Prostate gland (tissue), 2 donors: Measurements from ENCODE around the gene ALOX5AP. TPM values are rescaled to one million over a fixed set of nuclear protein-coding genes. Genes with fewer than 3 reads are reported as not detected.
A peak's percentile ranks its signal among the peaks of the same experiment; 100 is the strongest.

ENCODE experiments used
- DNase-seq: peaks from one replicate; pipeline ENCODE4 v3.0.0-alpha.2; 2019; ENCODE audit warnings: low spot score
- H3K27ac ChIP-seq, 2 donors: fragments of 200-600 bp; sonication (generic); 2 replicates each; pipeline ENCODE4 v1.5.1; 2017 to 2019
- H3K27me3 ChIP-seq: fragments of 200-600 bp; sonication (generic); replicated peaks from 2 replicates; pipeline ENCODE4 v1.5.1; 2019; ENCODE audit not compliant: insufficient read depth
- H3K36me3 ChIP-seq, 2 donors: fragments of 200-600 bp; sonication (generic); 1 replicate in 1 of 2; 2 replicates in 1 of 2; pipeline versions ENCODE4 v1.5.1 to v1.8.1; 2017 to 2019
- H3K4me1 ChIP-seq: fragments of 200-600 bp; sonication (generic); replicated peaks from 2 replicates; pipeline ENCODE4 v1.5.1; 2019
- H3K4me3 ChIP-seq, 2 donors: fragments of 200-600 bp; sonication (generic); 2 replicates each; pipeline ENCODE4 v1.5.1; 2017 to 2019
- H3K9me3 ChIP-seq: fragments of 200-600 bp; sonication (generic); 2 replicates; pipeline ENCODE4 v1.5.1; 2017
- CTCF ChIP-seq, 4 experiments: fragments of 200-600 bp in 2 of 4; fragments of 450-650 bp in 2 of 4; sonication (generic) in 2 of 4; IDR thresholded peaks; 1 replicate in 3 of 4; 2 replicates in 1 of 4; pipeline ENCODE4 v1.5.1; 2016 to 2019; ENCODE audit warnings: antibody characterized with exemption in 4 of 4, mild to moderate bottlenecking in 2 of 4, moderate library complexity in 2 of 4
- POLR2A ChIP-seq: fragments of 450-650 bp; IDR thresholded peaks from one replicate; pipeline ENCODE4 v1.6.1; 2016; ENCODE audit warnings: antibody characterized with exemption, mild to moderate bottlenecking
- POLR2AphosphoS5 ChIP-seq: sonication (generic); formaldehyde crosslinking; IDR thresholded peaks from one replicate; pipeline ENCODE4 v1.6.1; 2017; ENCODE audit warnings: antibody characterized with exemption
- WGBS: methylation state at CpG from one replicate; pipeline ENCODE4 v1.1.5; 2018; 5-methylcytosine and 5-hydroxymethylcytosine counted together
- intact Hi-C: fragments of 100-400 bp; cut with DNase I; formaldehyde crosslinking; loops from one replicate; pipeline ENCODE4 v1.14.2; 2022
- total RNA-seq, 2 donors: library from RNA; depleted of rRNA; stranded (reverse); fragments of >200 nt; gene quantifications; one replicate each; pipeline ENCODE4 v1.1.0, GENCODE V29; 2016

Gene ALOX5AP
- total RNA-seq, 2 donors from 2014 or later: 7.3 to 20.6 TPM

- Histone ChIP-seq H3K9me3 (no peaks in the 10 kb centered on the region), H3K36me3 (no peaks in the 10 kb centered on the region), H3K27me3 (no peaks in the 10 kb centered on the region), H3K4me3 (no peak overlapping the region), H3K27ac (no peak overlapping the region), H3K4me1 (no peaks in the 10 kb centered on the region)
- no peak for DNase-seq
- 53% methylated on average over 2 of the region's 2 CpGs for WGBS
- no peak for TF ChIP-seq CTCF (IDR thresholded peaks at IDR 0.05)
- TF ChIP-seq POLR2A: no peak
- no peak for TF ChIP-seq POLR2AphosphoS5
- intact Hi-C loops: no loop called here
These were observed 13.0 kb upstream of the ALOX5AP start for GRCh38 chr13:30722361-30722760.

GRCh38 chr13:30724778-30725177 lies 10.6 kb upstream of the ALOX5AP start:
- H3K36me3 ChIP-seq: no peaks in the 10 kb centered on the region
- no peaks in the 10 kb centered on the region for H3K27me3 ChIP-seq
- H3K4me3 ChIP-seq: no peak overlapping the region
- 98% methylated on average over 3 of the region's 3 CpGs for WGBS
- TF ChIP-seq POLR2A: no peak
- no peak for TF ChIP-seq CTCF (IDR thresholded peaks at IDR 0.05)
- no peak for TF ChIP-seq POLR2AphosphoS5
- intact Hi-C loops: no loop called here
- no peaks in the 10 kb centered on the region for H3K4me1 ChIP-seq
- DNase-seq: no peak
- H3K9me3 ChIP-seq: no peaks in the 10 kb centered on the region
- no peak overlapping the region for H3K27ac ChIP-seq

- H3K4me1 ChIP-seq: no peaks in the 10 kb centered on the region
- H3K27me3 ChIP-seq: no peaks in the 10 kb centered on the region
- no peaks in the 10 kb centered on the region for H3K36me3 ChIP-seq
- no peaks in the 10 kb centered on the region for H3K9me3 ChIP-seq
- no peak overlapping the region for H3K4me3 ChIP-seq
- H3K27ac ChIP-seq: no peak overlapping the region
- WGBS: 54% methylated on average over 2 of the region's 2 CpGs
- intact Hi-C loops: no loop called here
- TF ChIP-seq CTCF (IDR thresholded peaks at IDR 0.05): no peak
- TF ChIP-seq POLR2AphosphoS5: peak; percentile 5
- no peak for DNase-seq
These were observed 9.8 kb upstream of the ALOX5AP start for GRCh38 chr13:30725326-30726085.

- no peaks in the 10 kb centered on the region for H3K27me3 ChIP-seq
- TF ChIP-seq POLR2AphosphoS5 (no peak), CTCF (IDR thresholded peaks at IDR 0.05) (no peak), POLR2A (no peak)
- no peak overlapping the region for H3K27ac ChIP-seq
- H3K36me3 ChIP-seq: no peaks in the 10 kb centered on the region
- no peak for DNase-seq
- no peaks in the 10 kb centered on the region for H3K4me1 ChIP-seq
- intact Hi-C loops: no loop called here
- no peak overlapping the region for H3K4me3 ChIP-seq
- 100% methylated on average over 1 of the region's 1 CpG for WGBS
- no peaks in the 10 kb centered on the region for H3K9me3 ChIP-seq
These were observed 9.2 kb upstream of the ALOX5AP start for GRCh38 chr13:30726192-30726591.
